HepG2 (cell line): Measurements from ENCODE around the gene CLBA1. TPM values are rescaled to one million over a fixed set of nuclear protein-coding genes. Genes with fewer than 3 reads are reported as not detected.
A peak's percentile ranks its signal among the peaks of the same experiment; 100 is the strongest.

Experiments
- EHMT2 ChIP-seq: fragments of 200-600 bp; sonication (generic); IDR thresholded peaks from 2 replicates; pipeline ENCODE4 v1.7.0; 2017; ENCODE audit warnings: antibody characterized with exemption, low read depth, low read length, borderline replicate concordance
- EZH2 ChIP-seq: conservative IDR thresholded peaks from 2 replicates; pipeline ENCODE4 v1.6.1; 2012; ENCODE audit warnings: mild to moderate bottlenecking, low read depth, low read length, moderate library complexity
- KLF9 ChIP-seq: IDR thresholded peaks from 2 replicates; pipeline ENCODE4 v1.6.1; 2016; ENCODE audit warnings: low read depth
- MEF2D ChIP-seq: sonication (generic); formaldehyde crosslinking; IDR thresholded peaks from 2 replicates; pipeline ENCODE4 v1.5.1; 2020; ENCODE audit warnings: mild to moderate bottlenecking, missing genetic modification reagents
- NAIF1 ChIP-seq: sonication (generic); formaldehyde crosslinking; IDR thresholded peaks from 2 replicates; pipeline ENCODE4 v1.5.0; 2020; ENCODE audit warnings: mild to moderate bottlenecking, missing genetic modification reagents, borderline replicate concordance
- PTBP1 ChIP-seq: fragments of 200-400 bp; formaldehyde crosslinking; IDR thresholded peaks from 2 replicates; pipeline ENCODE4 v1.6.1; 2018; ENCODE audit warnings: low read length, low read depth; ENCODE audit not compliant: poor library complexity, severe bottlenecking
- SKI ChIP-seq: fragments of 450-650 bp; IDR thresholded peaks from one replicate; pipeline ENCODE4 v1.6.1; 2018; ENCODE audit warnings: mild to moderate bottlenecking; ENCODE audit not compliant: partially characterized antibody
- SNAI1 ChIP-seq: sonication (generic); formaldehyde crosslinking; IDR thresholded peaks from 2 replicates; pipeline ENCODE4 v1.5.0; 2020; ENCODE audit warnings: mild to moderate bottlenecking, missing genetic modification reagents, borderline replicate concordance
- SPEN ChIP-seq: sonication (generic); formaldehyde crosslinking; IDR thresholded peaks from 2 replicates; pipeline ENCODE4 v1.5.1; 2020; ENCODE audit warnings: low read depth, mild to moderate bottlenecking, missing genetic modification reagents
- SRSF4 ChIP-seq: fragments of 200-400 bp; formaldehyde crosslinking; IDR thresholded peaks from one replicate; pipeline ENCODE4 v1.6.1; 2018; ENCODE audit warnings: mild to moderate bottlenecking, low read depth, low read length, moderate library complexity; ENCODE audit not compliant: poor library complexity, severe bottlenecking
- STAG1 ChIP-seq: sonication (generic); formaldehyde crosslinking; IDR thresholded peaks from 2 replicates; pipeline ENCODE4 v1.4.0; 2020; ENCODE audit warnings: missing genetic modification reagents
- THYN1 ChIP-seq: sonication (generic); formaldehyde crosslinking; IDR thresholded peaks from 2 replicates; pipeline ENCODE4 v1.8.1; 2023; ENCODE audit warnings: low read depth, mild to moderate bottlenecking, moderate library complexity, missing genetic modification reagents, borderline replicate concordance
- ZFP90 ChIP-seq: sonication (generic); formaldehyde crosslinking; IDR thresholded peaks from 2 replicates; pipeline ENCODE4 v1.8.0; 2022; ENCODE audit warnings: missing genetic modification reagents, mild to moderate bottlenecking, inconsistent platforms, borderline replicate concordance
- ZNF180 ChIP-seq: sonication (generic); formaldehyde crosslinking; IDR thresholded peaks from 2 replicates; pipeline ENCODE4 v1.4.0; 2020; ENCODE audit warnings: low read depth, missing genetic modification reagents, borderline replicate concordance
- ZNF44 ChIP-seq: sonication (generic); formaldehyde crosslinking; IDR thresholded peaks from 2 replicates; pipeline ENCODE4 v1.5.1; 2020; ENCODE audit warnings: mild to moderate bottlenecking, missing genetic modification reagents
- ZNF749 ChIP-seq: sonication (generic); formaldehyde crosslinking; IDR thresholded peaks from 2 replicates; pipeline ENCODE4 v1.8.0; 2022; ENCODE audit warnings: mild to moderate bottlenecking, missing genetic modification reagents, moderate library complexity, borderline replicate concordance
- polyA plus RNA-seq, 8 experiments: library from polyadenylated mRNA; depleted of rRNA in 3 of 8; stranded (reverse) in 7 of 8; unstranded in 1 of 8; fragments of >200 nt; fragmentation: Illumina TruSeq in 4 of 8; extraction: Trizol in 4 of 8; gene quantifications; 2 replicates each; pipeline versions ENCODE4 v1.2.1 to v1.2.3, GENCODE V29; 2011 to 2016; ENCODE audit warnings: low read depth in 4 of 8, missing spikeins in 1 of 8, mixed read lengths in 1 of 8; ENCODE audit not compliant: insufficient read depth in 1 of 8
- total RNA-seq, 5 experiments: library from RNA; depleted of rRNA; stranded (reverse); fragments of >200 nt; fragmentation: Illumina TruSeq; extraction: Trizol; gene quantifications; 2 replicates each; pipeline ENCODE4 v1.2.3, GENCODE V29; 2016; ENCODE audit warnings: low read depth in 1 of 5
- TF ChIP-seq, protein P1 (sequence below): sonication (generic); formaldehyde crosslinking; IDR thresholded peaks from 2 replicates; pipeline ENCODE4 v1.4.0; 2020; ENCODE audit warnings: mild to moderate bottlenecking, missing genetic modification reagents
- TF ChIP-seq, protein P2 (sequence below): sonication (generic); formaldehyde crosslinking; IDR thresholded peaks from 2 replicates; pipeline ENCODE4 v1.8.1; 2022; ENCODE audit warnings: low read depth, mild to moderate bottlenecking, missing genetic modification reagents
- TF ChIP-seq, protein P3 (sequence below): sonication (generic); formaldehyde crosslinking; IDR thresholded peaks from 2 replicates; pipeline ENCODE4 v1.4.0; 2020; ENCODE audit warnings: missing genetic modification reagents
- TF ChIP-seq, protein P4 (sequence below): fragments of 450-650 bp; IDR thresholded peaks from 2 replicates; pipeline ENCODE4 v1.6.1; 2017
- TF ChIP-seq, protein P5 (sequence below): sonication (generic); formaldehyde crosslinking; IDR thresholded peaks from 2 replicates; pipeline ENCODE4 v1.4.0; 2020; ENCODE audit warnings: missing genetic modification reagents

CLBA1 gene
- total and polyA plus RNA-seq, 2 of the 13 experiments (the other 11 are each of a cell fraction or from before 2014, with no cell fraction given) = 1.2 to 1.4 TPM

DNA sequence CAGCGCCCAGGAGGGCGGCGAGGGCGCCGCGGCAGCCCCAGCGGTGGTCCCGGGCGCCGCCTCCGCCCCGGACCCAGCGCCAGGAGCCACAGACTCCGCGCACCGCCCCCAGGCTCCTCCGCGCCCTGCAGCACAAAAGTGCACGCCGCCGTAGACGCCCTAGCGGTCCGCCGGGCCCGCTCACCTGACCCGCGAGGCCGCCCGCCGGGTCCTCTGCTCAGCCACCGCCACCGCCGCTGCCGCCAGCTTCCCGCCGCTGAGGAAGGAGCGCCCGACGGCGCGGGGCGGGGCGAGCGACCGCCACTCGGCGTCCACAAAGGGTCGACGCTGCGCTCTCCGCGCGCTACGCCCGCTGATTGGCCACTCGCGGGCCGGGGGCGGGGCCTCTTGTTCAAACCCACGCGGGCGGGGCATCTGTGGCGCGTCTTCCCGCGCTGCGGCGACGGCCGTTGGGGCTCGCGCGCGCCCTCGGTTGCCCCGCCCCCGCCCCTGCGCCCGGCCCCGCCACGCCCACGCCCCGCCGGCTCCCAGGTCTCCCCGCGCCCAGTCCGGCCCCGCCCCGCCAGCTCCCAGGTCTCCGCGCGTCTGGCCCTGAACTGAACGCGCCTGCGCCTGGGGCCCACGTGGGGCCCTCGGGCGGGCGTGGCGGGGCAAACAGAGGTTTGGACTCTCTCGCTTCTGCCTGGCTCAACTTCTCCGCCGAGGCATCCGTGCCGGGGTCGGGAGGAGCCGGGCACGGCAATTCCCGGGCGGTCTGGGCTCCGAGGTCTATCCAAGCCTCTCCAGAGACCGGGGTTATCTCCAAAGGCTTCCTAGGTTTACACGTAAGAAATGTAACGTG, 35.4 kb downstream of the CLBA1 start, which contains the start of gene CDCA4 (continued):
- TF ChIP-seq, protein P1, sequence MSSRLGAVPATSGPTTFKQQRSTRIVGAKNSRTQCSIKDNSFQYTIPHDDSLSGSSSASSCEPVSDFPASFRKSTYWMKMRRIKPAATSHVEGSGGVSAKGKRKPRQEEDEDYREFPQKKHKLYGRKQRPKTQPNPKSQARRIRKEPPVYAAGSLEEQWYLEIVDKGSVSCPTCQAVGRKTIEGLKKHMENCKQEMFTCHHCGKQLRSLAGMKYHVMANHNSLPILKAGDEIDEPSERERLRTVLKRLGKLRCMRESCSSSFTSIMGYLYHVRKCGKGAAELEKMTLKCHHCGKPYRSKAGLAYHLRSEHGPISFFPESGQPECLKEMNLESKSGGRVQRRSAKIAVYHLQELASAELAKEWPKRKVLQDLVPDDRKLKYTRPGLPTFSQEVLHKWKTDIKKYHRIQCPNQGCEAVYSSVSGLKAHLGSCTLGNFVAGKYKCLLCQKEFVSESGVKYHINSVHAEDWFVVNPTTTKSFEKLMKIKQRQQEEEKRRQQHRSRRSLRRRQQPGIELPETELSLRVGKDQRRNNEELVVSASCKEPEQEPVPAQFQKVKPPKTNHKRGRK = no peak
- TF ChIP-seq MEF2D (CRISPR knock-in tag) (no peak), STAG1 (CRISPR knock-in tag) (no peak), ZFP90 (CRISPR knock-in tag) (no peak), NAIF1 (CRISPR knock-in tag) (no peak), SNAI1 (CRISPR knock-in tag) (no peak), ZNF180 (no peak), EZH2 (no peak), SPEN (peak; percentile 54; the same call in 1 of the 2 replicates), ZNF44 (0 out of 2 replicates have a peak, but pooled peaks have one; percentile 64), SKI (peak; percentile 63), SRSF4 (no peak), EHMT2 (no peak), KLF9 (CRISPR knock-in tag) (no peak), ZNF749 (CRISPR knock-in tag) (no peak; the same call in 1 of the 2 replicates), THYN1 (CRISPR knock-in tag) (no peak), PTBP1 (no peak)
- TF ChIP-seq, protein P2, sequence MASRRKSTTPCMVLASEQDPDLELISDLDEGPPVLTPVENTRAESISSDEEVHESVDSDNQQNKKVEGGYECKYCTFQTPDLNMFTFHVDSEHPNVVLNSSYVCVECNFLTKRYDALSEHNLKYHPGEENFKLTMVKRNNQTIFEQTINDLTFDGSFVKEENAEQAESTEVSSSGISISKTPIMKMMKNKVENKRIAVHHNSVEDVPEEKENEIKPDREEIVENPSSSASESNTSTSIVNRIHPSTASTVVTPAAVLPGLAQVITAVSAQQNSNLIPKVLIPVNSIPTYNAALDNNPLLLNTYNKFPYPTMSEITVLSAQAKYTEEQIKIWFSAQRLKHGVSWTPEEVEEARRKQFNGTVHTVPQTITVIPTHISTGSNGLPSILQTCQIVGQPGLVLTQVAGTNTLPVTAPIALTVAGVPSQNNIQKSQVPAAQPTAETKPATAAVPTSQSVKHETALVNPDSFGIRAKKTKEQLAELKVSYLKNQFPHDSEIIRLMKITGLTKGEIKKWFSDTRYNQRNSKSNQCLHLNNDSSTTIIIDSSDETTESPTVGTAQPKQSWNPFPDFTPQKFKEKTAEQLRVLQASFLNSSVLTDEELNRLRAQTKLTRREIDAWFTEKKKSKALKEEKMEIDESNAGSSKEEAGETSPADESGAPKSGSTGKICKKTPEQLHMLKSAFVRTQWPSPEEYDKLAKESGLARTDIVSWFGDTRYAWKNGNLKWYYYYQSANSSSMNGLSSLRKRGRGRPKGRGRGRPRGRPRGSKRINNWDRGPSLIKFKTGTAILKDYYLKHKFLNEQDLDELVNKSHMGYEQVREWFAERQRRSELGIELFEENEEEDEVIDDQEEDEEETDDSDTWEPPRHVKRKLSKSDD (CRISPR knock-in tag) = no peak
- TF ChIP-seq, protein P3, sequence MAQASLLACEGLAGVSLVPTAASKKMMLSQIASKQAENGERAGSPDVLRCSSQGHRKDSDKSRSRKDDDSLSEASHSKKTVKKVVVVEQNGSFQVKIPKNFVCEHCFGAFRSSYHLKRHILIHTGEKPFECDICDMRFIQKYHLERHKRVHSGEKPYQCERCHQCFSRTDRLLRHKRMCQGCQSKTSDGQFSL (CRISPR knock-in tag) = no peak
- TF ChIP-seq, protein P4, sequence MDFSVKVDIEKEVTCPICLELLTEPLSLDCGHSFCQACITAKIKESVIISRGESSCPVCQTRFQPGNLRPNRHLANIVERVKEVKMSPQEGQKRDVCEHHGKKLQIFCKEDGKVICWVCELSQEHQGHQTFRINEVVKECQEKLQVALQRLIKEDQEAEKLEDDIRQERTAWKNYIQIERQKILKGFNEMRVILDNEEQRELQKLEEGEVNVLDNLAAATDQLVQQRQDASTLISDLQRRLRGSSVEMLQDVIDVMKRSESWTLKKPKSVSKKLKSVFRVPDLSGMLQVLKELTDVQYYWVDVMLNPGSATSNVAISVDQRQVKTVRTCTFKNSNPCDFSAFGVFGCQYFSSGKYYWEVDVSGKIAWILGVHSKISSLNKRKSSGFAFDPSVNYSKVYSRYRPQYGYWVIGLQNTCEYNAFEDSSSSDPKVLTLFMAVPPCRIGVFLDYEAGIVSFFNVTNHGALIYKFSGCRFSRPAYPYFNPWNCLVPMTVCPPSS = no peak
- TF ChIP-seq, protein P5, sequence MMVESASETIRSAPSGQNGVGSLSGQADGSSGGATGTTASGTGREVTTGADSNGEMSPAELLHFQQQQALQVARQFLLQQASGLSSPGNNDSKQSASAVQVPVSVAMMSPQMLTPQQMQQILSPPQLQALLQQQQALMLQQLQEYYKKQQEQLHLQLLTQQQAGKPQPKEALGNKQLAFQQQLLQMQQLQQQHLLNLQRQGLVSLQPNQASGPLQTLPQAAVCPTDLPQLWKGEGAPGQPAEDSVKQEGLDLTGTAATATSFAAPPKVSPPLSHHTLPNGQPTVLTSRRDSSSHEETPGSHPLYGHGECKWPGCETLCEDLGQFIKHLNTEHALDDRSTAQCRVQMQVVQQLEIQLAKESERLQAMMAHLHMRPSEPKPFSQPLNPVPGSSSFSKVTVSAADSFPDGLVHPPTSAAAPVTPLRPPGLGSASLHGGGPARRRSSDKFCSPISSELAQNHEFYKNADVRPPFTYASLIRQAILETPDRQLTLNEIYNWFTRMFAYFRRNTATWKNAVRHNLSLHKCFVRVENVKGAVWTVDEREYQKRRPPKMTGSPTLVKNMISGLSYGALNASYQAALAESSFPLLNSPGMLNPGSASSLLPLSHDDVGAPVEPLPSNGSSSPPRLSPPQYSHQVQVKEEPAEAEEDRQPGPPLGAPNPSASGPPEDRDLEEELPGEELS (CRISPR knock-in tag) = no peak
